HG03442 (cell line): ENCODE data around the gene PRKCB.
"Not testable (repeated sequence)": the region's sequence is repeated elsewhere in the genome, so short reads cannot be mapped to it uniquely, and the experiment has no call there.

Experiments used
- ATAC-seq: cut with Tn5 transposase; IDR thresholded peaks from one replicate; pipeline ENCODE4 v1.9.1; 2021; ENCODE audit warnings: mild to moderate bottlenecking, moderate library complexity; ENCODE audit not compliant: unreplicated experiment

Gene PRKCB

DNA sequence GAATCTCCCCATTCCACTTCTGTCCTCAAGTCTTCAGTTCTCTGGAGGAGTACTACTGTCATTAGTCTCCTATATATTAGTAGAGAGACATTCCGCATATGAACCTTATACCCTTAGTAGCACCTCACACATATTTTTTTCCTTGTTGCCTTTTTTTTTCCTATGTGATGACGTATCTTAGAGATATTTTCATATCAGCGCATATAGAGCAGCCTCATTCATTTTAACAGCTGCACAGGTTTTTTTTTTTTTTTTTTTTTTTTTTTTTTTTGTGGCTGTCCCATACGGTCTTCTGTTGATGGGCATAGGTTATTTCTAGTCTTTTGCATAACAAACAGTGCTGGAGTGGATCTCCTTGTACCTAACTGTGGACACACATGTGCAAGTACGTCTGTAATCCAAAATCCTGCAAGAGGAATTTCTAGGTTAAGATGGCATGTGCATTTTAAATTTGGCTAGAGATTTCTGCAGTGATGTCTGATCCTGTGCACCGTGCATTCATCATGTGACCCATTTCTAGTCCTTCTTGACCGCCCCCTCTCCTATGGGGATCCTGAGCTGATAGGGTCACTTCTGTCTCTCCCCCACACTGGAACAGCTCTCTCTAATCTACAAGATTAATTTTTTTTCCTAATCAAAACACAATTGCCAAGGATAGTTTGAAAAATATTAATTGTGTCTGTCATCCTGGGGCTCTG, 64.8 kb downstream of the PRKCB start:
- no peak for ATAC-seq

DNA sequence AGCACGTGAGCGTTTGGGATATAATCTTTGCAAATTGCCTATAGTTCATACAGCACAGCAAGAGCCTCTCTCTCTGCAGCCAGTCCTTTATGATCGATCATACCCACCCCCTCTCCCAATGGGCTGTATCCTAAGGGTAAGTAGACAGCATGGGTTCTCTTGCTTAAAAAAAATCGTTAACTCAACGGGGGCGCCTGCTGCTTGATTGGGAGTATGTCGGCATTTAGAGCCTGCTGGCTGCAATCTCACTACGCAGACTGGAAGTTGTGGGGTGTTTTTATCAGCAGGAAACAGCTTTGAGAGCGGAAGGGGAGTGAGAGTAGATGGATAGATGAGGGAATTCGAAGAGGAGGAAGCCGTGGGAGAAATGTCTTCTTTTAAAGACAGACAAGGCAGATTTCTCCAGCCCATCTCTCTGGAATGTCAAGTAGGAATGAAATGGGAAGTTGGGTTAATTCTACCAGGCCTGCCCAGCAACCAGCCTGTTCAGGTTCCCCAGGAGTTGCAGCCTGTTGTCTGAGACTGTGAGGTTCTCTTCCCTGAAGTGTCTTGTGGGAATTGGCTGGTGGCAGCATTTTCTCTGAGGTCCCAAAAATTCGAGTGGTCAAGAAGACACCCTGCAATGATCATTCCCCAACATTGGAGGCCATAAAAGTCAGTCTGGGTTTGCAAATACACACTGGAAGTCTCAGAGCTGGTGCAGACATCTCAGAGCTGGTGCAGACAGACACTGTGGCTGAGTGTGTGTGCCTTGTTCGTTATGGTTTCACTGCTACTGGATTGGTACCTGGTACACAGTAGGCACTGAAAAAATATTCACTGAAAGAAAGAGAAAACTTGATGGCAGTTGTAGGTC, 65.6 kb downstream of the PRKCB start:
- no peak for ATAC-seq

DNA sequence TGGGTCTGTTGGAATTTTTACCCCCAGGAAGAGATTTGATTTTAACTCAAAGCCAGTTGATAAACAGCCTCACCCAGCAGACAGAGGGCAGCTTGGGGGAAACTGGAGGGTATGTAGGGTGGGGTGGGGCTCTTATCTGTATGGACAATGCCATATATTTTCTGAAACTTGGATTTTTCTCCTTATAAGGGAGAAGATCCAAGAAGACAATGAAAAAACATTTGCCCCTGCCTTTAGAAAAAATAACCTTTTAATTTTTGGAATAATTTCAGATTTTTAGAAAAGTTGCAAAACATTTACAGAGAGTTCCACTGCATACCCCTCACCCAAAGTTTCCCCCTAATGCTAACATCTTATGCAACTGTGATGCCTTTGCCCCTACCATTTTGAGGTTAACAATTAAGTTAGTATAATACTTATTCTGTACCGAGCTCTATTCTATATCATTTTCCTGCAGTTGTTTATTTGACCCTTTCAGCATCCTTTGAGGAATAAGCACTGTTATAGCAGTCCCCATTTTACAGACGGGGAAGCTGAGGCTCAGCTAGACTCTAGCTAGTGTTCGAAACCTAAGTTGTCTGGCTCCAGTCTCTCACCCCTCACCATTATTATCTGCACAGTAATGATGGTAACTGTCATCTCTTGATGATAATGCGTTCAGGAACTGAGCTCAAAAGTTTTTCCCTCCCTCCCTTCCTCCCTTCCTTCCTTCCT, 66.4 kb downstream of the PRKCB start:
- no peak for ATAC-seq

DNA sequence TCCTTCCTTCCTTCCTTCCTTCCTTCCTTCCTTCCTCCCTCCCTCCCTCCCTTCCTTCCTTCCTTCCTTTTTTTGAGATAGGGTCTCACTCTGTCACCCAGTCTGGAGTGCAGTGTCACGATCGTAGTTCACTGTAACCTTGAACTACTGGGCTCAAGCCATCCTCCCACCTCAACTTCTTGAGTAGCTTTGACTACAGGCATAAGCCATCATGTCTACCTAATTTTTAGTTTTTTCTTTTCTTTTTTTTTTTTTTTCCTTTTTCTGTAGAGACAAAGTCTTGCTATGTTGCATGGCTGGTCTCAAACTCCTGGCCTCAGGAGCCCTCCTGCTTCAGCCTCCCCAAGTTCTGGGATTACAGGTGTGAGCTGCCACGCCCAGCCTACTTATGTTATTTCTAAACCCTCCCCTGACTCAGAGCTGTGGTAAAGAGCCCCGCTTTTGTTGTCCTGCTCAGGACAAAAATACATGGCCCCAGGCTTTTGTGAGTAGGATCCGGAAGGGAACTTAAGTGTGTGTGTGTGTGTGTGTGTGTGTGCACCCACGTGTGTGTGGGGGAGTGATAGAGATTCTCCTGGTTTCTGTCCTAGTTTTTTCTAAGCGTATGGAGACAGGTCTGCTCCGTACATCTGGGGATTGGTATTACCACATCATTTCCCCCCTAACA, 67.1 kb downstream of the PRKCB start:
- no peak for ATAC-seq

DNA sequence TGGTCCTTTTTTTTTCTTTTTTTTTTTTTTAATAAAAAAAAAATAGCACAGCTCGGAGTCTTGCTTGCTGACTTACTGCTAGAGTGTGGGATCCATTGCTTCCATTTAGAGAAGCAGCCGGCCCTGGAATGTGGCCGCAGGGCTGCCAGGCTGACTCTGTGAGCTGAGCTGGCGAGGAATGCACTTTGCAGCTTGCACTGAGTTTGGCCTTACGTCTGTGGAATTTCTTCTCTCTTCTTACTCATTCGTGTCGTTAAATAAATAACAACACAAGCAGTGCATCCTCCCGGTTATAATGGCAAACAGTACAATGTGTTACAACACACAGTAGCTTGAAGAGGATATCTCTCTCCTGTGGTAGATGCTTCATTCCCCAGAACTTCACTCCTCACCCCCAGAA, 69.2 kb downstream of the PRKCB start:
- no peak for ATAC-seq

DNA sequence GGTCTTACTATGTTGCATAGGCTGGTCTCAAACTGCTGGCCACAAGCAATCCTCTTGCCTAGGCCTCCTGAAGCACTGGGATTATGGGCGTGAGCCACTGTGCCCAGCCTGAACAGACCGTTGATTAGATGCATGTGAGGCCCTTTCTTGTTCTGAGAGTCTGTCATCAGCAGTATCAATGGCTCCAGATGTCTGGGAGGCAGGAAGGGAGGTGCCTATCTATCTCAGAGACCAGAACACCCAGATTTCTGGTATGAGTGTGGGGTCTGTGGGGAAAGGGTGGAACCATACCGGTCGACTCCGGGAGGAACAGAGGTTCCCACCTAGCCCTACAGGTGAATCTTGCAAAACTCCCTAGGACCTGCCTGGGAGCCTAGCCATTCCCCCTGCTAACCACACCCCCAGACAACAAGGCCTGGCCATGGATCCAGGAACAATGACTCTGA, 71.7 kb downstream of the PRKCB start:
- no peak for ATAC-seq

DNA sequence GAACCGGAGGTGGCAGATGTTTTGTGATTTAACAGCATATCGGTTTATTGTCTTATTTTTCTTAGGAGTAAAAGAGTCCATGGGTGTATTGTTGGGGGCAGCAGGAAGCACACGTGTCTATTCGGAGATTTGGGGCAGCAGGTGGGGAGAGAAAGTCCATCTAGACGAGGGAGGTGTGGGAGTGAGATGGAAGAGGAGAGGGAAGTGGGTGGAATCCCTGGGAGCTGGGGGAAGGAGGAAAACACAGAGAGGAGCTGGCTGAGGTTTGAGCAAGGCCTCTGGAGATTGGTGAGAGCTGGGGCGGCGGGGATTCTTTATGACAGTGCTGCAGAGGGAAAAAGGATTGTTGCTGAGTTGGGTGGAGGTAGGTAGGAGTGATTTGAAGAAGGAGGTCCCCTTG, 72.1 kb downstream of the PRKCB start:
- no peak for ATAC-seq

DNA sequence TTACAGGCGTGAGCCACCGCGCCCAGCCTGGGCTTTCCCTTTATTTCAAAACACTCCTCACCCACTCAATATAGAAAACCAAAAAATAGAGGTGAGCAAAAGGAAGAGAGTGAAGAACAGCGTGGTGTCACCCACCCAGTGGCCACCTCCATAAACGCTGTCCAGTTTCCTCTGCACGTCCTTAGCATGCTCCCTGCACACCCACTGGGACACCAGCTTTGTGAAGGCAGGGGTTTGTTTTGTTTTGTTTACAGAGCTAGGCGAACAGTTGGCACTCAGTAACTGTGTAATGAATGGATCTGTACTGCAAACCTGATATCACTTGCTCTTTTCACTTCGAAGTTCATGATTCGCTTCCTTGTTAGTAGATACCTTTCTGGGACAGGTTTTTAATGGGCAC, 73.0 kb downstream of the PRKCB start:
- ATAC-seq: no peak

DNA sequence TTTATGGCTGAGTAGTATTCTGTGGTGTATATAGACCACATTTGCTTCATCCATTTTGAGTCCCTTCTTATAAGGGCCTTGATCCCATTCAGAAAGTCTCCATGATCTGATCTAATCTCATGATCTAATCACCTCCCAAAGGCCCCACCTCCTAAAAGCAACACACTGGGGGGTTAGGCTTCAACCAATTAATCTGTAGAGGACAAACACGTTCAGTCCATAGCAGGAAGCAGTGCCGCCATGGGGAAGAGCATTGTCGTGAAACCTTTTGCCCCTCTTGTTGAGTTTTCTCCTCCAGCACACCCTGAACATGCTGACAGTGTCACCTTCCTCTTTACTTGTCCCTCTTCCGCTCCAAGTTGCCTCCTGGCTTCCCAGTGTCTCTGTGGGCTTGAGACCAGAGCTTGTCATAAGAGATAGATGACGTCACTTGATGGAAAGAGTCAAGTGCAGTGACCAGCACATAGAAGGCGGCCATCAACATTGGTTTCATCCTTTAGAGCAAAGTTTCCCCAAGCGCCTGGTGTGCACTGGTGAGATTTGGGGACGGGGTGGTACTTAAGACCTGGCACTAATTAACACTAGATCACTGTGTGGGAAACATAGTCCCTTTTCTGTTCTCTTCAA, 74.1 kb downstream of the PRKCB start:
- ATAC-seq: no peak

DNA sequence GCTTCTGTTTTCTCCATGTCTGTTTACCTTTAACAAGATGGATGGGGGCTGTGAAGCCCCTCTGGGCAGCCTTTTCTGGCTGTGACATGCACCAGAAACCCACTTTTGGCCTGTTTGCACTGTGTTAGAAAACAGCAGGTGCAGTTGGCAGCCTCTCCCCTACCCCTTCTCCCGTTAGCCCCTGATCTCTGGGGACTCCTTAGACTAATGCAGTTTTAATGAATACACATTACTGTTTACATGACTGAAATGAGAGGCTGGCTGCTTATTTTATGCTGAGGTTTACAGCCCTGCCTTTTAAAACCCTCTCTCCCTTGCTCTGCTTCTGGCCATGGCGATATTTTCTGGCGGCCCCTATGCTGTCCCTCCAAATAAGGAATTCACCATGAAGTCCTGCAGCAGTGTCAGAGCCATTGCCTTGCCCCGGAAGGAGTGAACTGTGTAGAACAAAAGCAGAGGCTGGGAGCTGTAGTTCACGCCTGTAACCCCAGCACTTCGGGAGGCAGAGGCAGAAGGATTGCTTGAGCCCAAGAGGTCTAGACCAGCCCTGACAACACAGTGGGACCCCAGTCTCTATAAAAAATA, 79.3 kb downstream of the PRKCB start:
- ATAC-seq: no peak

DNA sequence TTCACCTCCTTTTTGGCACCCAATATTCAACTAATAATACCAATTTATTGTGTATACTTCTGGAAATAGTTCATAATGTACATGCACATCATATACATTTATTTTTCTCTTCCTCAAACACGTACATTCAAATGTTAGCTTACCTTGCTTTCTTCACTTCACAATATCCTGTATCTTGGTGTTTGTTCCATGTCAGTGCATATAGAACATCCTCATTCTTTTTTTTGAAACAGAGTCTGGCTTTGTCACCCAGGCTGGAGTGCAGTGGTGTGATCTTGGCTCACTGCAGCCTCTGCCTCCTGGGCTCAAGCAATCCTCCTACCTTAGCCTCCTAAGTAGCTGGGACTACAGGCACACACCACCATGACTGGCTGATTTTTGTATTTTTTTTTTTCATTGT, 80.8 kb downstream of the PRKCB start:
- ATAC-seq: not testable (repeated sequence)

DNA sequence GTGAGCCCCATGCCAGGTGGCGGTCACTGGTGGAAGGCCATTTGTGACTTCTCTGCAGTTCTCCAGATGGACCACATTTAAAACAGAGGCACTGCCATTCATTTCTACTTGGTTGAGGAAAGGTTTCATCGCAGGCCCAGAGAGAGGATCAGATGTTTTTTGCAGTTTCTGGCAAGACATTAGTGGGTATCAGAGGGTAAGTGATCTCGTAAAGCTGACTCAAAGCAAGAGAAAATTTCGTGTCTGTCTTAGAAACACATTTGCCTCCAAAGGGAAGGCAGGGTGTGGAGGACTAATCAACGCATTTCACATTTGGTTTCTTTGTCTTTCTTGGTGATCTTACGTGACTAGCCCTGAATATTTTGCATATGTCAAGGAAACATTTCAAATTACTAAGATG, 81.8 kb downstream of the PRKCB start:
- ATAC-seq: no peak

DNA sequence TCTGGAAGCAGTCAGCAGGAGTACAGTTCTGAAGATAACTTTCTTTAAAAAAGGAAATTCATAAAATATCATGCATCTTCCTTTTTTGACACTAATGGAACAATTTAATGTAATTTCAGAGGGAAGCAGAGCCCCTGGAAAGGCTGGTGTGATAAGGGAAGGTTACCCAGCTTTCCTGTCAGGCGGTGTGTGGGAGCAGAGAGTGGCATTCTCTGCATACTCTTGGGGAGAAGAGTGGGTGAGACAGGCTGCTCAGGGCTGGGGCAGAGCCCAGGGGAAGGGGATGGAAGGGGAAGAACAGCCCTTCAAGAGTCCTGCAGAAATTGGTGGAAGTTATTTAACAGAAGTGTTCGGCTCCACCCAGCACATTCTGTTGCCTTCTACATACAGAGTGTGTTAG, 84.7 kb downstream of the PRKCB start:
- no peak for ATAC-seq

DNA sequence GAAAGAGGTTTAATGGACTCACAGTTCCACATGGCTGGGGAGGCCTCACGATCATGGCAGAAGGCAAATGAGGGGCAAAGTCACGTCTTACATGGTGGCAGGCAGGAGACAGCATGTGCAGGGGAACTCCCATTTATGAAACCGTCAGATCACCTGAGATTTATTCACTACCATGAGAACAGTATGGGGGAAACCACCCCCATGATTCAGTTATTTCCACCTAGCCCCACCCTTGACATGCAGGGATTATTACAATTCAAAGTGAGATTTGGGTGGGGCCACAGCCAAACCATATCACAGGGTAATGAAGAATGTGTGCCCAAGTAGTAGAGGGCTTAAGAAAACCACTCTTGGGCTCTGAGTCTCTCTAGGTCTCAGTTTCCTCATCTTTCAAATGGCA, 85.1 kb downstream of the PRKCB start:
- no peak for ATAC-seq

DNA sequence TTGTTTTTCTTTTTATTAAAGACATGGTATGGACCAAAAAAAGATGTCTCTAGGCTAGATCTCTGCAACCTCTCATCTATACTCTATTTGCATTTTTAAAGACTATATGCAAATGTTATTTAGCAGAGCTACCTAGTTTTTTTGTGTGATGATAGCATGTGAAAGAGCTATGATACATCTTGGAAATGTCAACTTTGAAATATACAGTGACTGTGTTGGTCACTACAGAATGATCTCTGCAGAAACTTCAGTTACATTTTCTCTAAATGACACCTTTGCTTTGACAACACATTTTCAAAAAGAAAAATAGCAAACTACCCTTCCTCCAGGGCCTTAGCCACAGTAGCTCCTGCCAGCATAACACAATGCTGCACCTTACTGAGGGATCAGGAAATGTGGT, 86.6 kb downstream of the PRKCB start:
- no peak for ATAC-seq

DNA sequence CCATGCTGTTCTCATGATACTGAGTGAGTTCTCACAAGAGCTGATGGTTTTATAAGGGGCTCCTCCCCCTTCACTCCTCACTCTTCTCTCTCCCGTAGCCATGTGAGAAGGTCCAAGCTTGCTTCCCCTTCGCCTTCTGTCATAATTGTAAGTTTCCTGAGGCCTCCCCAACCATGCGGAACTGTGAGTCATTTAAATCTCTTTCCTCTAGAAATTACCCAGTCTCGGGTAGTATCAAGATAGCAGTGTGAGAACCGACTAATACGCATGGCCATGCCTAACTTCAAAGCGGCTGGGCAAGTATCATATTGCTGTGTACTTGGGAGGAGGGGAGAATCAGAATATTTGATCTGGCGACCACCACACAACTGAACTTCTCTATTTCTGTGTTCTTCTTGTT, 88.3 kb downstream of the PRKCB start:
- ATAC-seq: no peak

DNA sequence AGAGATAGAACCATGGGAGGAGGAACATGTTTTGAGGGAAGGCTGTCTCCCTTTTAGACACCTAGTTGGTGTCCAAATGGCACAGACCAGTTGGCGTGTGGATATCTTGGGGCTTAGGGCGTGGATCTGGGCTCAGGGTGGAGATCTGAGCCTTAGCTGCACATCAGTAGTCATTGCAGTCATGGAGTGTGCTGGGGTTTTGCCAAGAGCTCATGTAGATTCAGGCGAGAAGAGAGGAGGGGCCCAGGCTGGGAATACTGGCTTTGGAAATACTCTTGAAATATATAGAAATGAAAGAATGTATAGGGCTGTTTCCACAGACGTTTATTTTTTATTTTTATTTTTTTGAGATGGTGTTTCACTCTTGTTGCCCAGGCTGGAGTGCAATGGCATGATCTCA, 92.0 kb downstream of the PRKCB start:
- no peak for ATAC-seq

DNA sequence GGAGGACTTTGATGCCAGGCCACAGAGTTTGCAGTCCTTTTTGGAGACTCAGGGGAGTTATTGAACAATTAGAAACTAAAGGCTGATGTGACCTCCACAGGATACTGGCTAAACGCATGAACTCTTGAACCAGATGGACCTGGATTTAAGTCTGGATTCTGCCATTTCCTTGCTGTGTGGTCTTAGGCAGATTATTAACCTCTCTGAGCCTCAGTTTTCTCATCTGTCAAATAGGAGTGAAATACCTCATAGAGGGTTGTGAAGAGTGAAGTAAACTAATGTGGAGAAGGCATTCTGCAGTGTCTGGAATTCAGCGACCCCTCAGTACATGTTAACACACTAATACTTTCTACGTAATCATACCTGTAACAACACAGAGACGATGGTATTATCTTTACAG, 93.5 kb downstream of the PRKCB start:
- no peak for ATAC-seq

DNA sequence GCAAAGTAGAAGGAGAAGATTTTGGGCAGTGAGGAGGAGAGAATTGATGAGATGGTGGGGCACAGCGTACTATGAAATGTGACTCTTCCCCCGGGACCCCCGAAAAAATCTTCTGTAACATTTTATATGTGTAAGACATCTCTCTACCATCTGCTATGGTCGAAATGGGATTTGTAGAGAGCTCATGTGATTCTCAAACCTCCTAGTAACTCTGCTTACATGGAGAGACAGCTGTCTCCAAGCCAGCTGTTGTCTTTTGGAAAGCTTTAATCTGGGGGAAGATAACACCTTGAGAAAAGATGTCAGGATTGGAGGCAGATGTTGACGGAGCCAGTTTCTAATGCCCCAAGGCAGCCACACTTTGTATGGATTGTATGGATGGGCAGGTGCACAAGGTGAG, 94.1 kb downstream of the PRKCB start:
- no peak for ATAC-seq

DNA sequence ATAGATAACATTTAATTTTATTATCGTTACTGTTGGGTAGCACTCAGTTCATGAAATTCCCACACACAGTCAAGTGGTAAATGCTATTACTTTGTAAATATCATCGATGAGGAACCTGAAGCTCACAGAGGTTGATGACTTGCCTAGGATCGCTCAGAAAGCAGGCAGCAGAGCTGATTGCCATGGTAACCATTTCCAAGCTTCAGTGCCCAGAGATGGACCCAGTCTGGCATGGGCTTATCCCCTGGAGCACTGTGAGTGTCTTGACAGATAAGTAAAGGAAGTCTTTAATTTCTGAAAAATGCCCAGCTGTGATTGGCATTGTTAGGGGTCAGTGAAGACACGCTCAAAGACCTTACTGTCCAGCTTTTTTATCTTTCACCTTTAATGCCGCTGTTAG, 95.0 kb downstream of the PRKCB start:
- ATAC-seq: no peak
